GM18505 (cell line): Measurements from ENCODE around the gene ARPC5L.

Source experiments
- ATAC-seq: cut with Tn5 transposase; IDR thresholded peaks from one replicate; pipeline ENCODE4 v1.9.1; 2021; ENCODE audit not compliant: unreplicated experiment
- POLR2A ChIP-seq: IDR thresholded peaks from 4 replicates; pipeline ENCODE4 v1.6.1; 2011; ENCODE audit warnings: borderline replicate concordance; ENCODE audit not compliant: insufficient read depth, insufficient read length; ENCODE audit errors: extremely low read depth

Gene ARPC5L

GRCh38 chr9:124881138-124881743 lies 19.3 kb downstream of the ARPC5L start:
- no peak for TF ChIP-seq POLR2A

GRCh38 chr9:124882231-124882630 lies 20.3 kb downstream of the ARPC5L start:
- no peak for TF ChIP-seq POLR2A
- no peak for ATAC-seq

More at GRCh38 chr9:124881138-124881743, 19.3 kb downstream of the ARPC5L start:
- ATAC-seq: no peak

GRCh38 chr9:124884376-124884775 lies 22.4 kb downstream of the ARPC5L start:
- ATAC-seq: no peak
- no peak for TF ChIP-seq POLR2A

- no peak for ATAC-seq
- TF ChIP-seq POLR2A: no peak
These were observed 23.6 kb downstream of the ARPC5L start for GRCh38 chr9:124885551-124885950.

- no peak for TF ChIP-seq POLR2A
- ATAC-seq: no peak
These were observed 24.5 kb downstream of the ARPC5L start for GRCh38 chr9:124886461-124886860.

- ATAC-seq: no peak
- no peak for TF ChIP-seq POLR2A
These were observed 25.0 kb downstream of the ARPC5L start for GRCh38 chr9:124886866-124887492.

- ATAC-seq: no peak
- TF ChIP-seq POLR2A: no peak
These were observed 25.9 kb downstream of the ARPC5L start for GRCh38 chr9:124887832-124888231.

GRCh38 chr9:124889006-124889405 lies 27.1 kb downstream of the ARPC5L start:
- ATAC-seq: no peak
- TF ChIP-seq POLR2A: no peak

GRCh38 chr9:124890179-124890578 lies 28.2 kb downstream of the ARPC5L start:
- ATAC-seq: no peak
- no peak for TF ChIP-seq POLR2A

GRCh38 chr9:124894035-124894740 lies 32.3 kb downstream of the ARPC5L start:
- no peak for TF ChIP-seq POLR2A
- no peak for ATAC-seq

GRCh38 chr9:124894741-124895170 lies 32.8 kb downstream of the ARPC5L start:
- ATAC-seq: no peak
- TF ChIP-seq POLR2A: no peak

- no peak for ATAC-seq
- TF ChIP-seq POLR2A: no peak
These were observed 35.9 kb downstream of the ARPC5L start for GRCh38 chr9:124897570-124898460.

GRCh38 chr9:124899845-124900244 lies 37.9 kb downstream of the ARPC5L start:
- no peak for ATAC-seq
- no peak for TF ChIP-seq POLR2A
